Fibroblast of villous mesenchyme (primary cell): ENCODE data around the gene RBM20. TPM values are rescaled to one million over a fixed set of nuclear protein-coding genes. Genes with fewer than 3 reads are reported as not detected.

Source experiments
- DNase-seq: peaks from one replicate; pipeline ENCODE4 v3.0.0-alpha.2; 2010; ENCODE audit warnings: low read depth
- H3K4me3 ChIP-seq: 2 replicates; pipeline ENCODE4 v1.5.1; 2011; ENCODE audit warnings: low read depth, mild to moderate bottlenecking, low read length
- CTCF ChIP-seq: IDR thresholded peaks from 2 replicates; pipeline ENCODE4 v1.5.1; 2012; ENCODE audit warnings: low read depth, mild to moderate bottlenecking, low read length; ENCODE audit not compliant: insufficient read depth
- total RNA-seq: library from RNA; depleted of rRNA; stranded (reverse); fragments of >200 nt; gene quantifications from 2 replicates; pipeline ENCODE4 v1.2.3, GENCODE V29; 2012

Gene RBM20
- total RNA-seq, 1 donor = under 0.01 TPM

DNA sequence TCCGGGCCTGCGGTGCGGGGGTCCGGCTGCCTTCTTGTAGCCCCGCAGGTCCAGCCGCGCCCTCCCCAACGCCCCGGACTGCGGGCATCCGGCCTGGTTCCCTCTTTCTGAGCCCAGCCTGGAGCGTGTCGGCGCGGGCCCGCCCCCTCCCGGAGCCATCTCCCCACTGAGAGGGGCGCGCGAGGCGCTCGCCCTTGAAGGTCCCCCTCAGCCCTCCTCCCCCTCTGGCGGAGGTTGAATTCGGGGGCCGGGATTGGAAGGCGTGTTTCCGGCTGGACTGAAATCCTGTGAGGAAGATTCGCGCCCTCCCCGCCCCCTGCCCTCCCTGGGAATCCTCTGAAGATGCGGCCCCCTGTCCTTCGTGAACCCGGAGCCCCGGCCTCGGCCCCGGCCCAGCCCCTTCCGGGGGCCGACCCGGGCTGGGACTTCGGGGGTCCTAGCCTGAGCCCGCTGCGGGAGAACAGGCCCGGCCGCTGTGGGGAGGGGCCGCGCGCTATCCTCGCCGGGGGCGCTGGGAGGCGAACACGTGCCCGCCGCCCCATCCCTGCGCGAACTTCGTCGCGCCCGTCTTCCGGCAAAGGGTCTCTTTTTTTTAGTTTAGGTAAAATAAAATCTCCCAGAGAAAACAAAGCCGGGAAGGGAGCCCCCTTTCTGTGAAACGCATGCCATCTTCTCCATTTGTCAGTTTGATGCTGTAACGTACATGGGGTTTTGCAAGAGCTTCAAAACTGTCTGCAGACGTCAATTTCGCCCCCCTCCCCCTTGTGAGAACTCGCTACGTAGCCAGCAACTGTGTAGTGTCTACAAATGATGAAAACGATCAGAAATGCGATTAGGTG, 228.2 kb downstream of the RBM20 start:
- DNase-seq = peak; percentile 91
- peak overlapping the region; percentile 87 for H3K4me3 ChIP-seq
- peak; percentile 23 for TF ChIP-seq CTCF

DNA sequence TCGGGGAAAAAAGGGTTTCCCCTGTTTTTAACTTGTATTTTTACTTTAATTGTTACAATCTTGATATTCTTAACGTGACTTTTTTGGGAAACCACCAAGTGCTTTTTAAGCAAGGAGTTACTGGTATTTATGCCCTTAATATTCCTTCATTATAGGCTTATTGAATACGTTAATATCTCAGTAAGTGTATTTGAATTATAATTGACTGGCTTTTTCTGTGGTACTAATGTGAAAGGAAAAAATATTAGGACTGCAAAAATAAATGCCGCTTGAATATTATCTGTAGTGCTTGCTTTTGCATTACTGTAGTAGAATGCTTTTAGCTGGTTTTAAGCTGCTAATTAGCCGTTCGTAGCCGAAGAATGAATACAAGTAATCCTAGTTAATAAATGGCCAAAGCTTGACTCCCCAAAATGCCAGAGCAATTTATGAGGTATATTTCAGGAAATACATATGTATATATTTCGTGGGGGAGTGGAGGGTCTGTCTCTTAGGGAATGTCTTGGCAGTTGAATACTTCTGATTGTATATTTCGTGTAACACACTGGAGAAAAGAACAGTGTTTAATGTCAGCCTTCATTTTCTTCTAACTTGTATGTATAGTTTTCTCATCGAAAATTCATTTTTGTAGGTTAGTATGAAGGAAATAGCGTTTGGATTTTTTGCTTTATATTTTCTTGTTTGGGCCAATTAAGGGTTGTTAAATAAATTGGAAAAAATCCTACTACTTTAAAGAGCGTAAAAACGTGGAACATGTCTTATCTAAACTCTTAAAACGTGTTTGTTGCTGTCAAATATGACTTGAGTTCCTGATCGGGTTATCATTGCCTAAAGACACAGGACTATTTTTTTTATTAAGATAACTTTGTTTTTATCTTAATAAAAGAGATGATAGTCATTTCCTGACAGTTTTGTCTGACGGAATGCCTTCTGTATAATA, 229.1 kb downstream of the RBM20 start:
- peak overlapping the region; percentile 87 for H3K4me3 ChIP-seq
- no peak for TF ChIP-seq CTCF
- no peak for DNase-seq

GRCh38 chr10:110873951-110874350, 229.8 kb downstream of the RBM20 start:
- no peak for DNase-seq
- TF ChIP-seq CTCF = no peak
- H3K4me3 ChIP-seq = peak overlapping the region; percentile 87

- no peak for DNase-seq
- H3K4me3 ChIP-seq = no peak overlapping the region
- no peak for TF ChIP-seq CTCF
These were observed 231.9 kb downstream of the RBM20 start for GRCh38 chr10:110876000-110876399.

- TF ChIP-seq CTCF = no peak
- no peak overlapping the region for H3K4me3 ChIP-seq
- DNase-seq = no peak
These were observed 232.7 kb downstream of the RBM20 start for GRCh38 chr10:110876788-110877187.

- no peak overlapping the region for H3K4me3 ChIP-seq
- no peak for DNase-seq
- TF ChIP-seq CTCF = no peak
These were observed 235.9 kb downstream of the RBM20 start for GRCh38 chr10:110880012-110880411.
